SH-SY5Y (cell line): ENCODE results near the gene ARHGAP26.

Experiments
- GATA2 ChIP-seq: IDR thresholded peaks from 2 replicates; pipeline ENCODE4 v1.6.1; 2011; ENCODE audit warnings: mild to moderate bottlenecking, low read depth, low read length
- GATA3 ChIP-seq: IDR thresholded peaks from 2 replicates; pipeline ENCODE4 v1.6.1; 2011; ENCODE audit warnings: low read depth, mild to moderate bottlenecking, low read length, moderate library complexity

ARHGAP26 gene

GRCh38 chr5:143053780-143054179, 283.6 kb downstream of the ARHGAP26 start:
- TF ChIP-seq GATA2 (no peak), GATA3 (no peak)

- TF ChIP-seq GATA3, result no peak
- TF ChIP-seq GATA2, result no peak
Observed at GRCh38 chr5:143054480-143054941, 284.3 kb downstream of the ARHGAP26 start.

GRCh38 chr5:143055596-143056338, 285.6 kb downstream of the ARHGAP26 start:
- TF ChIP-seq GATA3 (no peak), GATA2 (no peak)

GRCh38 chr5:143056339-143056704, 286.1 kb downstream of the ARHGAP26 start:
- TF ChIP-seq GATA3 (no peak), GATA2 (no peak)

- no peak for TF ChIP-seq GATA3
- TF ChIP-seq GATA2, result no peak
Observed at GRCh38 chr5:143056792-143057579, 286.8 kb downstream of the ARHGAP26 start.

- TF ChIP-seq GATA3 (no peak), GATA2 (no peak)
Observed at GRCh38 chr5:143057580-143057999, 287.4 kb downstream of the ARHGAP26 start.

- TF ChIP-seq GATA2 (no peak), GATA3 (no peak)
Observed at GRCh38 chr5:143059355-143059754, 289.2 kb downstream of the ARHGAP26 start.

- TF ChIP-seq GATA3 (no peak), GATA2 (no peak)
Observed at GRCh38 chr5:143059976-143060765, 290.0 kb downstream of the ARHGAP26 start.

- TF ChIP-seq GATA2, result no peak
- no peak for TF ChIP-seq GATA3
Observed at GRCh38 chr5:143061161-143061945, 291.2 kb downstream of the ARHGAP26 start.

GRCh38 chr5:143062379-143062778, 292.2 kb downstream of the ARHGAP26 start:
- TF ChIP-seq GATA3 (no peak), GATA2 (no peak)

- no peak for TF ChIP-seq GATA3
- TF ChIP-seq GATA2, result no peak
Observed at GRCh38 chr5:143063175-143063970, 293.2 kb downstream of the ARHGAP26 start.

- TF ChIP-seq GATA3 (no peak), GATA2 (no peak)
Observed at GRCh38 chr5:143064218-143064641, 294.1 kb downstream of the ARHGAP26 start.

- TF ChIP-seq GATA3, result no peak
- TF ChIP-seq GATA2, result no peak
Observed at GRCh38 chr5:143064676-143065075, 294.5 kb downstream of the ARHGAP26 start.
